C4-2B (cell line): ENCODE results near the gene ATP2A2.
A peak's percentile ranks its signal among the peaks of the same experiment; 100 is the strongest.

Experiments
- H3K27ac ChIP-seq: fragments of 450-650 bp; 2 replicates; pipeline ENCODE4 v1.5.1; 2017
- CTCF ChIP-seq: fragments of 450-650 bp; conservative IDR thresholded peaks from 2 replicates; pipeline ENCODE4 v1.5.1; 2017; ENCODE audit warnings: mild to moderate bottlenecking
- ZFX ChIP-seq: fragments of 450-650 bp; IDR thresholded peaks from 2 replicates; pipeline ENCODE4 v1.6.1; 2017

ATP2A2 gene

DNA sequence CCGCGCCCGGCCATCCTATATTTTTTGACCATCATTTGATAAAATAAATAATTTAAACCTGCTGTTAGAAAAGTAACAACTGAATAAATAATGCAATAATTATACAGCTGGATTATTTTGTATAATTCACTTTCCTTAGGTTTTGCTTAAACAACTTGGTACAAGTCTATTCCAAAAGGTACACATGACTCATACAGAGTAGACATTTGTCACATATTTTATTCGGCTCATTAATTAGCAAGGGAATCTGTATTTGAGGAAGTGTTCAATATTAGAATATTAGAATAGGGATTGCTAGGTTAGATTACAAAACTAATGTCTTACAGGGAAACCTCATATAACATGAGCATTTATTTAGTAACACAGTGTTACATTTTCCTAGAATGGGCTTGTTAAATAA lies 48.7 kb downstream of the ATP2A2 start:
- TF ChIP-seq ZFX, result no peak
- TF ChIP-seq CTCF, result no peak
- H3K27ac ChIP-seq, result no peak overlapping the region

DNA sequence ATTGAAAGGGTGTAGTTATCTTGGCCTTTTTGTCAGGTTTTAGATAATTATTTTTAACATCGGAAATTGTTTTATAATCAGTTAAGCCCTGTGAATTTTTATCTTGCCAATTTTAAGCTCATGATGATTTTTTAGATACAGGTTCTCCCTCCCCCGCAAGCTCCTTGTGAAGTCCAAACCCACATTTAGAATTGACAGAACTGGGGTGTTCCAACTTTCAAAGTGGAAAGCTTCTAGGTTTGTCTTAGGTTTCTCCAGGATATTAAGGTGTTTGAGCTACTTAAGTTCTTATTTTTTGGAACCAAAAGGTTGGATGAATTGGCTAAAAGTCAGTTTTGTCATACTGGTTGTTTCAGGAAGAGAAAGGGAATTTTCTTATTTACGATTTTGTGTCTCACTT lies 49.1 kb downstream of the ATP2A2 start:
- H3K27ac ChIP-seq, result no peak overlapping the region

GRCh38 chr12:110330544-110330943 lies 49.5 kb downstream of the ATP2A2 start:
- TF ChIP-seq CTCF (no peak), ZFX (no peak)
- H3K27ac ChIP-seq, result no peak overlapping the region

More for the DNA sequence above, 49.1 kb downstream of the ATP2A2 start:
- TF ChIP-seq CTCF (no peak), ZFX (no peak)

- TF ChIP-seq CTCF, result no peak
- no peak for TF ChIP-seq ZFX
- no peak overlapping the region for H3K27ac ChIP-seq
These were observed 52.2 kb downstream of the ATP2A2 start for GRCh38 chr12:110333201-110333600.

- H3K27ac ChIP-seq, result no peak overlapping the region
- TF ChIP-seq CTCF (no peak), ZFX (no peak)
These were observed 54.5 kb downstream of the ATP2A2 start for GRCh38 chr12:110335481-110336045.

- TF ChIP-seq CTCF, result no peak
- no peak for TF ChIP-seq ZFX
- H3K27ac ChIP-seq, result peak overlapping the region; percentile 20; the same call in 1 of the 2 replicates
These were observed 57.1 kb downstream of the ATP2A2 start for GRCh38 chr12:110337912-110338710.

- peak overlapping the region; percentile 20; the same call in 1 of the 2 replicates for H3K27ac ChIP-seq
- no peak for TF ChIP-seq CTCF
- TF ChIP-seq ZFX, result no peak
These were observed 57.7 kb downstream of the ATP2A2 start for GRCh38 chr12:110338754-110339153.
